ENCODE measurements around the gene ZNF467. TPM values are rescaled to one million over a fixed set of nuclear protein-coding genes. Genes with fewer than 3 reads are reported as not detected.

Gene ZNF467
- total RNA-seq, 1 donor from 2014 or later, result 11.5 TPM

DNA sequence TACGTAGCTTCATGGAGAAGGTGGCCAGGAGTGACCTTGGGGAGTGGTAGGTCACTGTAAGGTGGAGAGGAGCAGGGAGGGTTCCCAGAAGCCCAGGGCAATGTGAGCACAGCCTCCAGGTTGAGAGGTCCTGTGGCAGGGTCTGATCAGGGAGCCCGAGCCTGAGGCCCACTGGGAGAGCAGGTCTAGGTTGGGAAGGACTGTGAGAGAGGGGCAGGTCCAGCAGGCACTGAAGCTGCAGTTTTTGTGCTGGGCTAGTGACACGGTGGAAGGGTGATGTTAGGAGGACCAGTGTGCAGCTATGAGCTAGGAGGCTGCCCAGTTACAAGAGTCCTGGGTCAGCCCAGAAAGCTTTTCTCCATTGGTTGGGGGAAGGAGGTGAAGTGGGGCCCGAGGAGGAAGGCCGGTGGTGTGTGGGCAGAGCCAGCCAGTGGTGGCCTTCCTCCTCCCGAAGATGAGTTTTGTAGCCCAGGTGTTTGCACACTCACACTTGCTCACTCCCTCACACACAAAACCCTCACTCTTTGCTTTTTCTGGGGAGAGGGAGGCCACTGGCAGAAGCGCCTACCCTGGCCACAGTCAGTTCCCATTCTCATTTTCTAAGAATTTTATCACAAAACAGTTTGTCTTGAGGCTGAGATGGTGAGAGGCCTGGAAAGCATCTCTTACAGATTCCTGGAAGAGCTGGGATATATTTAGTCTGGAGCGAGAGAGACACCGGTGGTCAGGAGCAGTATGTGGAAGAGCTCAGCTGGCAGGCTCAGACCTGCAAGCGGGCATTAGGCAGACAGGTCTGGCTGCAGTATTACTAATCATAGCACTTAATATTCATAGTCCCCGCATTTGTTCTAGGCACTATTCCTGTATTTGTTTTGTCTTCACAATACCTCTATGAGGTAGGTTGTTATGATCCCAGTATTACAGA lies 57.1 kb downstream of the ZNF467 start:
- DNase-seq (ENCODE audit: low spot score), result no peak

DNA sequence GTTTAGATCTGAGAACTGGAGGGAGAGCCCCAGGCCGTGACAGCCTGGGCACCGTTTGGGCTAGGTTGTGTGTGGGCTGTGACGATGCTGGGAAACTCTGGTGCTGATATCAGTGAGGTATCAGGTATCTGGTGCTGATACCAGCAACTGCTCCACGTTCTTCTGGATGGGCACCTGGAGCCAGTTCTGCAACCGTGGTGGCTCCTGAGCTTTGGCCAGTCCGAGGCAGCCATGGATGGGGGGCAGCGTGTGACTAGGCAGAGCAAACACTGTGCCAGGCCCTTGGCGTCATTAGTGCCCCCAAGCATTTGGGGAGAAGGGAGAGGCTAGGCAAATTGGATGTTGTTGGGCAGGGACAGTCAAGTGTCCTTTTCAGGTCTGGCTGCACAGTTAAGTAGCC lies 57.9 kb downstream of the ZNF467 start:
- DNase-seq (ENCODE audit: low spot score), result no peak

DNA sequence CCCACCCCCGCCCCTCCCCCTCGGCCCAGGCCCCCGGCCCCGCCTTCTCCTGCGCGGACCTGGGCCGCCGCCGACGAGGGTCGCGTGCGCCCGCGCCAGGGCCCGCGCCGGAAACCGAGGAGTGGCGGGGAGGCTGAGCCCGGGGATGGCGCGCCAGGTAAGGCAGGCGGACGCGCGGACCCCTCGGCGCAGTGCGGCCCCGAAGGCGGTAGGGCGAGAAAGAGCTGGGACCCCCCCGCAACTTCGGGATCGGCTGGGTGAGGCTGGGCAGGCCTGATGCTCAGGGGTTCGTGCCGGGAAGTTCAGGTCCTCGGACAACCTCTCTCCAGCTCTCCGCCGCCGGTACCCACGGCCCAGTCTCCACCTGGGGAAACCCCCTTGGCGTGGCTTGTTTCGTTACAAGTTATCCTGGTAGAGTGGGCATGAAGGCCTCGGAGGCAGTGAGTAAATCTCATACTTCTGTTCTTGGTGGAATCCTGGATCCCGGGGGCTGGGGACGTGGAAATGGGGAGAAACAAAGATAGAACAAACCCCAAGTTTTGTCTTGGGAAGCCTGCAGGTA lies 58.4 kb downstream of the ZNF467 start:
- no peak for DNase-seq (ENCODE audit: low spot score)

Other genes with a start within 250 kb of the ZNF467 start
- 9.4 TPM for gene ZNF862, start 64.8 kb upstream of the ZNF467 start, total RNA-seq
- 18.5 TPM for gene ATP6V0E2, start 100.4 kb upstream of the ZNF467 start, total RNA-seq